GM21723 (cell line): ENCODE measurements around the gene GPR158.
"Not testable (repeated sequence)": the region's sequence is repeated elsewhere in the genome, so short reads cannot be mapped to it uniquely, and the experiment has no call there.

Experiments
- ATAC-seq: cut with Tn5 transposase; IDR thresholded peaks from one replicate; pipeline ENCODE4 v1.9.1; 2021; ENCODE audit warnings: mild to moderate bottlenecking, moderate library complexity; ENCODE audit not compliant: unreplicated experiment

GPR158 gene

DNA sequence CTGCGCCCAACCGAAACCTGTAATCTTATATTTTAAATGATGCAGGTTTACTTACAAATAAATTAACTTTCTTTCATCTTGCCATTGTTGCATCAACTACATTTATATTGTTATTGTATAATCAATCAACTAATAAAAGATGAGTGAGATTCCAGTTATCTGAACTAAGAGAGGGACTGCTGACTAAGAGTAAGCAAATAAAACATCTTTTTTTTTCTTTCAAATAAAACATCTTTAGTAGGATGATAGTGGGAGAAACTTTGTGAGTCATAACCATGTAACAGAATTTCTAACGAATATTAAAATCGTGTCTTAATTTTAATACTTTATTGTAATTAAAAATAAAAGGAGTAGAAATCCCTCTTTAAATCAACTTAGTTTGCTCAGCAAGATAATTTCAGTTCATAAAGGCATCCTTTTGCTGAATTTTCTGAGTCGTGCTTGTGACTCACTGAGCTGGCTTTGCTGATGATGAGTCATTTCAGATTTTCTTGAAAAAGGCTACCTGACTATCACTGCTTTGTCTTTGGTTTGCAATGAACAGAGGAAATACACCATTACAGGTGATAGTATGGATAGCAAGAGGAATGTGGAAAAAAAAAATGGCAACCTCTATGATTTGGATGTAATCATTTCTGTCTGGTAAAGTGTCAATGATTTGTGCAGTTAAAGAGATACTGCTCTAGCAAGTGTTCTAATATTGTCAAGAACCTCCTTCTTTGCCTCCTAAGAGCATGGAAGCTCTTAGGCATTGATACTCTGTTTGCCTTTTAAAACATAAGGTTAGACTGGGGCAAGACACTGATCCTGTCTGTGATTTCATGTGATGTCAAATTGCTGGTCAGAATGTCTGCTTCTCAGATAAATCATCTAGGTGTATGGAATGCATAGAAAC lies 119.5 kb downstream of the GPR158 start:
- ATAC-seq = no peak

DNA sequence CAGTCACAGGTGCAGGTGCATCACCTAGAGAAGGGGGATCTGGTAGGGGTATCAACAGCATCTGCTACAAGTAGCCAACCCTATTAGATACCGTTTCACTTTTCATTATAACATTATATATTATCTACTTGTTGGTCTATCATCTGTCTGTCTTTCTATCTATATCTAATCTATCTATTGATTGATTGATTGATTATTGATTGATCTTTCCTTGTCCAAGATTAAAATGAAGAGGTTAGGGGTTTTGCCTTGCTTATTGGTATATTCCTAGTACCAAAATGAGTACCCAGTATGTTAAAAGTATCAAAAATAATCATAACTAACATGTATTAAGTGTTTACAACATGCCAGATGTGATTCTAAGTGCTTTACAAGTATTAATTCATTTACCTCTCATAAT lies 121.5 kb downstream of the GPR158 start:
- no peak for ATAC-seq

DNA sequence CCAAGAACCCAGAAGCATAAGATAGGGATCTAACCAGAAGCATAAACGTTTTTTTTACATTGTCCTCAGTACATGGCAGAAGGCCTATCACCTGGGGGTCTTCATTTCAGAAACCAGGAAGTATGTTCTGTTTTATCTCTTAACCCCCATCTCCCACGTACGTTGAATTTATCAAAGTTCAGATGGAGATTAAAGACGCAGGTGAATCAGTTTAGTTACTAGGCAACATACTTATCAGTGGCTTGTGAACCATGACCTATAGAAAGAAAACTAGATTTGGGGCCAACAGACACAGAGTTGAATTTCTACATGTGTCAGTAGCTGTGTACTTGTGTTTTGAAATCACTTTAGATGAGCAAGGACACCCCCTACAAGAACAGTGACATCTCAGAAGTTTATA lies 122.7 kb downstream of the GPR158 start:
- no peak for ATAC-seq

DNA sequence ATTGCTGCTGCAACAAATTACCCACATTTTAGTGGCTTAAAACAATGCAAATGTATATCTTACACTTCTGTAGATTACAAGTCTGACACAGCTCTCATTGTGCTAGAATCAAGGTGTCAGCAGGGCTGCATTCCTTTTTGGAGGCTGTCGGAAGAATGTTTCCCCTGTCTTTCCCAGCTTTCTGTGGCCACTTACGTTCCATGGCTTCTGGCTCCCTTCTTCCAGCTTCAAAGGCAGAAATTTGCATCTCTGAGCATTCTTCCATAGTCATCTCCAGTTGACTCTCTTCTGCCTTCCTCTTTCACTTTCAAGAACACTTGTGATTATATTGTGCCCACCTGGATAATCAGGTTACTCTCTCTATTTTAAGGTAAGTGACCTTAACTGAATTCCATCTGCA lies 125.3 kb downstream of the GPR158 start:
- ATAC-seq = no peak

DNA sequence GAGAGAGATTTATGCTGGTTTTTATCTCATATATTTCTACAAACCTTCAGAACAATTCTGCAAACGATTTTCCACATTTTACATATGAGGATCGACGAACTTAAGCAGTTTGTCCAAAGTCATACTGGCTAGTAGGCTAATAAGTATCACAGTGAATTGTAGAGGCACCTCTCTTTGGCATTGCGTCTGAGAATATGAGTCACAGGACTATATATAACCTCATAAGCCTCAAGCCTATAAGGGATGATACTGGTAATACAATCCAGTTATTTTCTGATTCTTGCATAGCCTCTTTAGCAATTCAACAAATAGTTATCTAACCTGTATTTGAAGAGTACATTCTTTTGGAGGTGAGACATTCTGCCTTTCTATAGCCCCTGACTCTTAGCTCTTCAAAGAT lies 129.8 kb downstream of the GPR158 start:
- ATAC-seq = no peak

DNA sequence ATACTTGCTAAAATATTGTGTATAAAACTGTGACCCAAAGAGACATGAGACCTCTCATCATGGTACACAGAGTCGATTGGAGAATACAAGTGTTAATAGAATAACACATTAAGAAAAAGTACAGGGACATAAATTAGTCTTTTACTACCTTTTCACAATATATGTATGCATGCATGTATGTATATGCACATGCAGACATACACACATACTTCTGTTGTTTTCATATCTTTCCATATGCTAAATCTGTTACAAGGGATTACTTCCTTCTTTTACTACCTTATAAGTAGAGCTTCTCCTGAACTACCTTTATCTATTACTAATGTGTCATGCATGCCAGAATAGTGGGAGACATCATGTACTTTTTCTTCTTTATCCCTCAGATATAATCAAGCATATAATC lies 131.6 kb downstream of the GPR158 start:
- ATAC-seq = no peak

DNA sequence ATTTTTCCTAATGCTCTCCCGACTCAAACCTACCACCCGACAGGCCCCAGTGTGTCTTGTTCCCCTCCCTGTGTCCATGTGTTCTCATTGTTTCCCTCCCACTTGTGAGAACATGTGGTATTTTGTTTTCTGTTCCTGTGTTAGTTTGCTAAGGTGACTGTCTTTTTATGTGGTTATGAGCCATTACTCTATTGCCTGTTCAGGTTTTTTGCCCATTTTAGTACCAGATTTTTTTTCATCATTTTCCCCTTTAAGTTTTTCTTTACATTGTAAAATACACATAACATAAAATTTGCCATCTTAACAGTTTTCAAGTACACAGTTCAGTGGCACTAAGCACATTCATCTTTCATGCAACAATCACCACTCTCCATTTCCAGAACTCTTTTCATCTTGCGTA lies 133.5 kb downstream of the GPR158 start:
- no peak for ATAC-seq

DNA sequence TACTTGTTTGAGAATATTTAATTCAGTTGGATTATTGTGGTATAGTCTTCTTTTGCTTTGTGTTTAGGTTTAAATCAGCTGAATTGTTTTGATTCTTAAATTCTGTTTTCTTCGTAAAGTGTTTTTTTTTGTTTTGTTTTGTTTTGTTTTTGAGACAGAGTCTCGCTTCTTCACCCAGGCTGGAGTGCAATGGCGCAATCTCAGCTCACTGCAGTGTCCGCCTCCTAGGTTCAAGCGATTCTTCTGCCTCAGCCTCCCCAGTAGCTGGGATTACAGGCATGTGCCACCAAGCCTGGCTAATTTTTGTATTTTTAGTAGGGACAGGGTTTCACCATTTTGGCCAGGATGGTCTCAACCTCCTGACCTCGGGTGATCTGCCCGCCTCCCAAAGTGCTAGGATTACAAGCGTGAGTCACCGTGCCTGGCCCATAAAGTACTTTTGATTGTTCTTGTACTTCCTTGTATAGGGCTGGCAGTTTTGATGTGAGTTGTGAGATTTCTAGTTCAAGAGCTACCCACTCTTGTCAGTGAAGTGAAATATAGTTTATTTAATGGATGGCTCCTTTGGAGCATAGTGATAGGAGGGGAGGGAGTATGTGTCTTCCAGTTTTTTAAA lies 142.9 kb downstream of the GPR158 start:
- ATAC-seq = not testable (repeated sequence)

DNA sequence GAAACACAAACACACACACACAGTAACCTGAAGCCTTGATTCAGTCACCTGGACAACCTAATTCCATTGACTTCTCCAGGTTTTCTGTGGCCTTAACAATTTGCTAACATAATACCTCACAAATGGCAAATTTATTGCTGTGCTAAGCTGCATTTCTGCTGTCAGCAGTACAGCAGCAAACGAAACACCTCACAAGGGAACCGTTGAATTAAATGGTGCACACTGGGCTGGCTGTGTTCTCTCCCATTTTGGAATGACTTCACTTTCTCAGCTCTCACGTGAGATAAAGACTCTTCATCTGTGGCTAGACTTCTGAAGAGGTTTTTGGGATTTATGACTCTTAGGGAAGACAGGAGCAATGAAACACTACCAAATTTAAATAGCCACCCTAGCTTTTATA lies 152.5 kb downstream of the GPR158 start:
- ATAC-seq = no peak

DNA sequence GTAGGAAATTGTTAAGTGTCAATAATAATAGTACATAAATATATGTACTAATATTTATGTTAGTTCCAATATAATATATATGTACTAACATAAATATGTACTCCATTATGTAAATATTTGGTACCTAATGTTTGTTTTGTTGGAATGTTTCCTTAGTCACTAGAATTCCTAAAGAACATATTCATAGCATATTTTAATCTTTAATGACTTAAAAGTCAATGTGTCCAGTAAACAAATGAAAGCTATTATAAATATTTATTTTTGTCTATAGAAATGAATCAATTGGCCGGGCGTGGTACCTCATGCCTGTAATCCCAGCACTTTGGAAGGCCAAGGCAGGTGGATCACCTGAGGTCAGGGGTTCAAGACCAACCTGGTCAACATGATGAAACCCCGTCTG lies 153.6 kb downstream of the GPR158 start:
- no peak for ATAC-seq

DNA sequence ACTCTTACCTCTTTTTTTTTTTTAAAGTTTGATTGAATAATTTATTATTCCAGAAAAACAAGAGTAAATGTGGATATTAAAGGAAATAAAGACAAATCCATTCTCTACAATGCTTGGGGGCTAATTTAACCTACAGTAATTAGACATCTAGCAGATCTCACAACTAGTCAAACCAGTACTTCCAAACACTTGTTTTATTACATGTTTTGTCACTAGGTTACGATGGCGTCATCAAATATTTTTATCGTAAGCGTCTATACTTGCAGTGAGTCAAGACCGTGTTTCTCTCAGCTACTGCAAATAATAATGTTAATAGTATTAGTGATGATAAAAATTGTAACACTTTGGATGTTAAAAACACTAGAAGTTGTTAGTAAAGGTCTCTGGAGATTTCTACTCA lies 154.8 kb downstream of the GPR158 start:
- not testable (repeated sequence) for ATAC-seq

DNA sequence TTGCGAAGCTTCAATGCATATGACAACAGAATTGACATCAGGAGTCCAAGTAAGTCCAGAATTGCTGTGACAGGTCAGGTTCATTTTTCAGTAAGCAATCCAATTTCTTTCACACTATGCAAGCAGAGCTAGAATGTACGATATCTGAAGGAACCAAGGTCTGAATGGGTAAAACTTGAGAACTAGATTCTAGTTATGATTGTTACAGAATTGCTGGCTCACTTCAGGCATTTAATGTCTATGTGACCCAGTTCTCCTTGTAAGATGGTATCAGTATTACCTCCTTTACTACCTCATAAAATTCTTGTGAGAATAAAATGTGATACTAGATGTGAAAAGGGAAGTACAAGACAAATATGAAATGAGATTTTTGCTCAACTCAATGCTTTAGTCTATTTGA lies 159.6 kb downstream of the GPR158 start:
- ATAC-seq = no peak

DNA sequence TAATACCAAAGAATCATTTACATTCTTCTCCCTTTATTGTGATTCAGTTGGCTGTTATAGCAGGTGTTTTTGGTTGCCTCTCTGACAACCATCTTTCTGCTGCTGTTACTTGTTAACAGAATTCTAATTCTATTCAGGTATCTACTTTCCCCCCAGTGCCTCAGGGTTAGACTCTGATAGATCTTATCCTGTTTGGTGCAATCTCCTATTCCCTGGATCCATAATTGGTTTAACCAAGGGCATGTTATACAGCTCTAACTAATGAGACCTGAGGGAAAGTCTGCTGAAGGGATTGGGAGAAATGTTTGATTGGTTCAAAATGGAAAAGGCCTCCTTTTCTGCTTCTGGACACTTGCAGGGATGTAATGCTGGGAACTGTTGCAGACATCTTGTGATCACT lies 161.5 kb downstream of the GPR158 start:
- ATAC-seq = no peak

DNA sequence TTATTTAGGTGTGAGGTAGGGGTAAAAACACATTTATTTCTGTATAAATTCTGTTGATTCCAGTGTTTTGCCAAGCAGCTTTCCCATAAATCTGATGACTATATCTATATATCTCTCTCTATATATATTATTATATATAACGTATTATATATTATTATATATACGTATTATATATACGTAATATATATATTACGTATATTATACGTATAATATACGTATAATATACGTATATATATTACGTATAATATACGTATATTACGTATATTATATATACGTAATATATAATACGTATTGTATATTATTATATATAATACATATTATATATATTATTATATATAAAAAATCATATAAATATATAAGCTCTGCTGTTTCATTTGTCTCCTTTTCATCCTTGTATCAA lies 163.5 kb downstream of the GPR158 start:
- ATAC-seq = no peak

DNA sequence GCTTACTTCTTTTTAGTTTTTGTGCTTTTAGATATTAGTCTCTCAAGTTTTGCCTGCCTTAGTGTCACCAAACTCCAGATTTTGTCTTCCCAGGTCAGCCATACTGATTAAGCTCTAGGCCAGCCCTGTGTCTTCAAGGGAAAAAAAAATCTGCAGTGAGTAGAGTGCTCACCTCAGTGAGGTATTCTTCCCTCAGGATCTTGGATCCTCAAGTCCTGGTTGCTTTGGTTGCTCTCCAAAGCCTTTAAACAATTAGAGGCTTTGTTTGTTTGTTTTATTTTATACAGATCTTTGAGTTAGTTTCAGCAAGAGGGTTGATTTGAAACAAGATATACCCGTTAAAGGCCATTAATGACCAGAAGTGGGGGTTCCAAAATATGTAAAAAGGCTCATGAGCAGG lies 165.2 kb downstream of the GPR158 start:
- ATAC-seq = no peak

DNA sequence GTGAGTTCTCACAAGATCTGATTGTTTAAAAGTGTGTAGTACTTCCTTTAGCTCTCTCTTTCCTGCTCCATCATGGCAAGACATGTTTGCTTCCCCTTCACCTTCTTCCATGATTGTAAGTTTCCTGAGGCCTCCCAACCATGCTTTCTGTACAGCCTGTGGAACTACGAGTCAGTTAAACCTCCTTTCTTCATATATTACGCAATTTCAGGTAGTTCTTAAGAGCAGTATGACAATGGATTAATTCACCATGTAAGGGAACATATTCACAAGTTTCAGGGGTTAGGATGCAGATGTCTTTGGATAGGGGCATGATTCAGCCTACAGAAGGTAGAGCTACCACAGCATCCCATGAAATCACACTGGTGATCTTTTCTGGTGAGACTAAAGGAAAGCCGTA lies 174.7 kb downstream of the GPR158 start:
- ATAC-seq = no peak

DNA sequence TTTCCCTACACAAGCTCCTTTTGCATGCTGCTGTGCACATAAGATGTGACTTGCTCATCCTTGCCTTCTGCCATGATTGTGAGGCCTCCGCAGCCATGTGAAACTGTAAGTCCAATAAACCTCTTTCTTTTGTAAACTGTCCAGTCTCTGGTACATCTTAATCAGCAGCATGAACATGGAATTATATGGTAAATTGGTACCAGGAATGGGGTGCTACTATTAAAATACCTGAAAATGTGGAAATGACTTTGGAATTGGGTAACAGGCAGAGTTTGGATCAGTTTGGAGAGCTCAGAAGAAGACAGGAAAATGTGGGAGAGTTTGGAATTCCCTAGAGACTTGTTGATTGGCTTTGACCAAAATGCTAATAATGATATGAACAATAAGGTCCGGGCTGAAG lies 181.8 kb downstream of the GPR158 start:
- no peak for ATAC-seq

DNA sequence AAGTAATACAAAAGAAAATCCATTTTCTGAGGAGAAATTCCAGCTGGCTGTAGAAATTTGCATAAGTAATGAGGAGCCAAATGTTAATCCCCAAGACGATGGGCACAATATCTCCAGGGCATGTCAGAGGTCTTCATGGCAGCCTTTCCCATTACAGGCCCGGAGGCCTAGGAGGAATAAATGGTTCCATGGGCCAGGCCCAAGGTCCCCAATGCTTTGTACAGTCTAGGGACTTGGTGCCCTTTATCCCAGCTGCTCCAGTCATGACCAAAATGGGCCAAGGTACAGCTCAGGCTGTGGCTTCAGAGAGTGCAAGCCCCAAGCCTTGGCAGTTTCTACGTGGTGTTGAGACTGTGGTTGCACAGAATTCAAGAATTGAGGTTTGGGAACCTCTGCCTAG lies 182.5 kb downstream of the GPR158 start:
- no peak for ATAC-seq

DNA sequence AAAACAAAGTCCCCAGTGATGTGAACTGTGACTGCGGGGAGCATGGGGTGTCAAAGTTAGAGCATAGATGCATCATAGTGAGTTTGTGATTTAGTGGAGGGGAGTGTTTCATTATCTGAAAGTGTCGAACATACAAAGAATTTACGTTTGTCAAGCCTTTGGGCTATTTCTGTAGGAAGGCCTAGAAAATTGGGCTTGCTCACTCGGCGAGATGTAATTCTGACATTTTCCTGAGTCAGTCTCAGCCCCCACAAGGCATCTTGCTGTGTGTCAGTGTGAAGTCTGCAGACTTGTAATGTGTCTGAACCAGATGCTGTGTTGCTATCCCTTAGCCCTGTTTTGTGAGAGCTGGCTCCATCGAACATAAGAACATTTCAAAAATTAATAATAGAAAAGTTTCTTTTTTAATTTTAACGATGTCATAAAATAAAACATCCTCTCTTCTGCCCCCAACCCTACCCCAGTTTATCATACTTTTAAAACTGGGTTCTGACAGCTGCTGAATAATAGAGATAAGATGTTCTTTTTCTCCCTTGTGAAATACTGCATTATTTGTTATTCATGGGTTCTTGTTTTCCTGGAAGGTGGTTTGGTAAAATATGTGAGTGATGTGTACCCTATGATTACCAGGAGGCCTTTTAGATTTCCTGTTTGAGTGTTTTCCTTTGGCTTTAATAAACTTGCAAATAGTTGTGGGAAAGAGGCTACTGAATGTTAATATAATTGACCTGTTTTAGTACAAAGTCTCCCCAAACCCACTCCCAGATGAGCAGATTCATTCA lies 207.4 kb downstream of the GPR158 start:
- no peak for ATAC-seq

DNA sequence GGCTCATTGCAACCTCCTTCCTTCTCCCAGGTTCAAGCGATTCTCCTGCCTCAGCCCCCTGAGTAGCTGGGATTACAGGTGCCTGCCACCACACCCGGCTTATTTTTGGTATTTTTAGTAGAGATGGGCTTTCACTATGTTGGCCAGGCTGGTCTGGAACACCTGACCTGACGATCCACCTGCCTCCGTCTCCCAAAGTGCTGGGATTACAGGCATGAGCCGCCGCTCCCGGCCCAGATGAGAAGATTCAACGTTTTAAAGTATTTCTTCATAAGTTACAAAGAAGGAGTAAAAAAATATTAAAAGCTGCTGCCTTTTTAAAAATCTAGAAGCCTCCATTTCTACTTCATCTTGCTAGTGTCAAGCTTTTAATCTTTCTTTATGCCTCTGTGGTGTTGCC lies 208.1 kb downstream of the GPR158 start:
- not testable (repeated sequence) for ATAC-seq

DNA sequence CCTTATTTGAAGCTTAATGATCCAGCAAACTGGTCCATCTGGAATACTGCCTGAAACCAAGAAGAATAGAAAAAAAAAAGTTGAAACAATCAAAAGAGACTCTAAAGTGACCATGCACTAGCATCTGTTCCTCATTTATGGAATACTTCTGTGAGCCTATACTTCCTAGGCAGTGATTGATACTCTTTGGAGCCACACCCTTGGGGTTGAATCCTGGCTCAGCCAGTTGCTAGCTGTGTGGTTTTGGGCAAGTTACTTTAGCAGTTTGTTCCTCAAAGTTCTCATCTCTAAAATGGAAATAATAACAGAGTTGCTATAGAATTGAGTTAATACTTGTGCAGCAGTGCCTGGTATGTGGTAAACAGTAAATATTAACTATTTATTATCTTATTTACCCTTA lies 208.9 kb downstream of the GPR158 start:
- ATAC-seq = no peak

DNA sequence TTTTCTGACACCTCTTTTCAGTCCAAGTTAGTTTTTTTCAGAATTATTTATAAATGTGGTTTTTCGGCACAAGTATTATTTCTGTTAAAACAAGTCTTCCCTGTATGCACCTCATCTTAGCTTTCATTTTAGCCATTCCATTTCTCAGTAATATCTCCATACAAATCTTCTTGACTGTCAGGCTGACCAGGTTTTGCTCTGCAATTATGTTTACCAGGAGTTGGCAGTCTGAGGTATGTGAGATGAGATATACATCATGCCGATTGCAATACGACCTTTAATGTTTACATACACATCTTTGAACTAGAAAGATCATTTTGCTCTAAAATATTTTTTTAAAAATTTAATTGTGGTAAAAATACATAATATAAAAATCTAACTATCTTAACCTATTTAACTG lies 209.8 kb downstream of the GPR158 start:
- no peak for ATAC-seq
